Nucleus accumbens (tissue), 56 donors: ENCODE results near the gene BICDL2.
"Not testable (repeated sequence)": the region's sequence is repeated elsewhere in the genome, so short reads cannot be mapped to it uniquely, and the experiment has no call there.

Experiments used
- DNase-seq, 56 donors: peaks; one replicate each; lab custom pipeline; 2025; lab: John Stamatoyannopoulos, UW

The BICDL2 gene

DNA sequence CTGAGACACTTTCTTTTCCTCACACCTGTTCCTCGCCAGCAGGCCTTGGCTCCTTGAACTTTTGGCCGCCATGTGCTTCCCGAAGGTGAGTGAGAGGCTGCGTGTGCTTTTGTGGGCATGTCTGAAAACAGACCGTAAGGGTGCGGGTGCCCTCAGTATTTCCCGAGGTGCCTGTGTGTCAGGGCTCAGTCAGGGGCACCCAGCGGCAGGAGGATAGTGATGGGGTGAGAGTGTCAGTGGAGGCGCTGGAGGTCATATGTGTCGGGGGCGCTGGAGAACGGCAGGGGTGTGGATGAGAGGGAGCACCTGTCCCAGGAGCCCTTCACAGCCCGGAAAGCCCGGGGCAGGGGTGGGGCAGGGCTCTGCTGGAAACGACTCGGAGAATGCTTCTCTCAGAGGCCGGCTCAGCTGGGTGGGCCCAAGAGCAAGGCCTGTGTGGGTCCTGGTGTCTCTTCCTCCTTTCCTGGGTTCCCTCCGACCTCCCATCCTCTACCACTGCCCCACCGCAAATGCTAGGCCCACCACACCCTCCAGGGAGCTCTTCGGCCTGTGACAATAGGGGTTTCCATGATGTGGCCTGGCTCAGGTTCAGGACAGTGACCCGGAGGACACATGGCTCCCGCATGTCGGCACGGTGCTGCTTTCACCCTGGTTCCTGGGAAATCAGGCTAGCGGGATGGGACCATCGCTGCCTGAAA, 29.1 kb upstream of the BICDL2 start:
- DNase-seq, result no peak

DNA sequence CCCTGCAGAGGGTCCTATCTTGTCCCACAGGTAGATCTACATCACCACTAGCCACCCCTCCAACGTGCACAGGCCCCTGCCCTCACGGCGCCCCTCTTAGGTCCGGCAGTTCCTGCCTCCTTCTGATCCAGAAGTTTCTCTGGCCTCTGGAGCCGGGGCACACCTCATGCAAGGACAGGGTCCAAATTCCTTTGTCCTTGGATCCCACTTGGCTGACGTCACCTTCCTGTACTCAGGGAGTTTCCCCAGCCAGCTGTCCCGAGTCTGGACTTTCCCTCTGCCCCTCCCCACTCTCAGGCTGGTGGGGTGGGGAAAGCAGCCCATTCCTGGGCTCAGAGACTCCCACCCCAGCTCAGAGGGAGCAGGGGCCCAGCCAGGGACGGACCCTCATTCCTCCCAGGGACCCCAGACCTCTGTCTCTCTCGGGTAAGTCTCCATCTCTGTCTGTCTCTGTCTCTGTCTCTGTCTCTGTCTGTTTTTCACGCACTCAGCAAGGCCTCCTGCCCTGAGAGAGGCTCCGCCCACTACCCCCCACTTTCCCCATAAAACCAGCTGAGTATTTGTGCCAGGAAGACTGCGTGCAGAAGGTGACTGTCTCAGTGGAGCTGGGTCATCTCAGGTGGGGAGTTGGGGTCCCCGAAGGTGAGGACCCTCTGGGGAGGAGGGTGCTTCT, 28.5 kb upstream of the BICDL2 start, which contains the start of gene IL32:
Gene IL32, plus strand, starts transcription at position 572 of the 673 bp plus-strand sequence. CDS start 172 bp downstream, outside the sequence.
- no peak for DNase-seq

DNA sequence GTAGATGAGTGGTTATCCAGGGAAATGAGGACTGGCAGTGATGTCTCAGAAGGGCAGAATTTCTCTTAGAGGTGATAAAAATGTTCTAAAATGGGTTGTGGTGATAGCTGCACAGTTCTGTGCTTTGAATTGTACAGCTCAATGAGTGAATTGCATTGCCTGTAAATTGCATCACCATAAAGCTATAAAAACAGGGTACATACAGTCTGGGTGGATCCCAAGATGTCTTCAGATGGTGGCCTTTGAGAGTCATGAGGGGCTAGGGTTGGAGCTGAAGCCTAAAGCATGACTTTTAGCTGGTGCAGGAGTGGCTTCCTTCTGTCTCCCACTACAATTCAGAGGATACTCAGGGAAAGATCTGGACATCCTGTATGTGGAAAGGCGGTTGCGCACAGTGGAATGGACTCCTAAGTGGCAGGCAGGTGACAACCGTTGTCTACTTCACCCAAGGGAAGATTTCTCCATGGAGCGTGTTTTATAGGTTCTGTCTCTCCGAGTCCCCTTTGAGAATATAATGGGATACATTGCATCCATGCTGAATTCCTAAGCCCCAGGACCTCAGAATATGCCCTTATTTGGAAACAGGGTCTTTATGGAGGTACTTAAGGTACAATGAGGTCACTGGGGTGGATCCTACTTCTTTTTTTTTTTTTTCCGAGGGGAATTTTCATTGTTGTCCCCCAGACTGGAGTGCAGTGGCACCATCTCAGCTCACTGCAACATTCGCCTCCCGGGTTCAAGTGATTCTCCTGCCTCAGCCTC, 27.1 kb upstream of the BICDL2 start:
- no peak for DNase-seq

GRCh38 chr16:3062553-3062952, 25.8 kb upstream of the BICDL2 start:
- DNase-seq, result no peak

DNA sequence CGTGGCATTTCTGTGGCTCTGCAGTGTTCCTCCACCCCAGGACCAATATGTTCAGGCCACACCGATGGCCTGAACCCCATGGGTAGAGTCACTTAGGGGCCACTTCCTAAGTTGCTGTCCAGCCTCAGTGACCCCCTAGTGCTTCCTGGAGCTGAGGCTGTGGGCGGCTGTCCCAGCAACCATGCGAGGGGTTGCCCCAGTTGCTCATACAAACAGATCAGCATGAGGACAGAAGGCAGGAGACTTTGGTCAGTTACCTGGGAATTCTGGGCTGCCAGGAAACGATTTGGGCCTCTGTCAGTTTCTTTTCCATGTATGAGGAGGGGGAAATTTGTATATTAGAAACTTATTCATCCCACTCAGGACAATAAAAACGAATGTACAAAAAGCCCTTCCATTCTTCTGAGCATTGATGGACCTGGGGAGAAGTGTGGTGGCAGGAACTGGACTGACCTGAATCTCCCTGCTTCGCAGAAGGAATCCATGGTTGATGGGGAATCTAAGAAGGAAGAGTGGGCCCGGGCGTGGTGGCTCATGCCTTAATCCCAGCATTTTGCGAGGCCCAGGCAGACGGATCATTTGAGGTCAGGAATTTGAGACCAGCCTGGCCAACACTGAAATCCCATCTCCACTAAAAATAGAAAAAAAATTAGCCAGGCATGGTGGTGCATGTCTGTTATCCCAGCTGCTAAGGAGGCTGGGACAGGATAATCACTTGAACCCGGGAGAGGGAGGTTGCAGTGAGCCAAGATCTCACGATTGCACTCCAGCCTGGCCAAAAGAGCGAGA, 23.8 kb upstream of the BICDL2 start:
- no peak for DNase-seq

DNA sequence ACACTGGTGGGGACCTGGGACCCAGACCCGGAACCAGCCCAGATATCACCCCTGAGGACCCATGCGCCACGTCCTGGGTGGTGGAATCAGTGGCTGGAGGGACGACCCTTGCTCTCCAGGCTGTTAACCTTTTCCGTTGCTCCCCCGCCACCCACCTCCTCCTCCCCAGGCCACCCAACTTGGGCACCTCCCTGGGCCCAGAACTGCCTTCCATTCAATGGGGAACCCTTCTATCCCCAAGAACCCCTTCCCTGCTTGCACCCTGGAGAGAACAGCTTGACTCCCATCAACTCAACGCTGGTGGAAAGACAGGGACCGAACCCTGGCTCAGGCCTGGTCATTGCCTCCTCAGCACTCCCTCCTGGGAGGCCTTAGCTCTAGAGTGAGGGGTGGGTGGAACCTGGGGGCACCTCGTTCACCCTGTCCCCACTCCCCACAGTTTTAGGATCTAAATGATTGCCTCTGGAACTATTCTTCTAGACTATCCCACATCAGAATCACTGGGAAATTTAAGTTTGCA, 23.0 kb upstream of the BICDL2 start:
- peak in 2 of 56 donors; percentile 6 to 33 for DNase-seq

GRCh38 chr16:3059041-3059722, 22.4 kb upstream of the BICDL2 start:
- DNase-seq, result peak in 53 of 56 donors; percentile 25 to 85 (median 63)

DNA sequence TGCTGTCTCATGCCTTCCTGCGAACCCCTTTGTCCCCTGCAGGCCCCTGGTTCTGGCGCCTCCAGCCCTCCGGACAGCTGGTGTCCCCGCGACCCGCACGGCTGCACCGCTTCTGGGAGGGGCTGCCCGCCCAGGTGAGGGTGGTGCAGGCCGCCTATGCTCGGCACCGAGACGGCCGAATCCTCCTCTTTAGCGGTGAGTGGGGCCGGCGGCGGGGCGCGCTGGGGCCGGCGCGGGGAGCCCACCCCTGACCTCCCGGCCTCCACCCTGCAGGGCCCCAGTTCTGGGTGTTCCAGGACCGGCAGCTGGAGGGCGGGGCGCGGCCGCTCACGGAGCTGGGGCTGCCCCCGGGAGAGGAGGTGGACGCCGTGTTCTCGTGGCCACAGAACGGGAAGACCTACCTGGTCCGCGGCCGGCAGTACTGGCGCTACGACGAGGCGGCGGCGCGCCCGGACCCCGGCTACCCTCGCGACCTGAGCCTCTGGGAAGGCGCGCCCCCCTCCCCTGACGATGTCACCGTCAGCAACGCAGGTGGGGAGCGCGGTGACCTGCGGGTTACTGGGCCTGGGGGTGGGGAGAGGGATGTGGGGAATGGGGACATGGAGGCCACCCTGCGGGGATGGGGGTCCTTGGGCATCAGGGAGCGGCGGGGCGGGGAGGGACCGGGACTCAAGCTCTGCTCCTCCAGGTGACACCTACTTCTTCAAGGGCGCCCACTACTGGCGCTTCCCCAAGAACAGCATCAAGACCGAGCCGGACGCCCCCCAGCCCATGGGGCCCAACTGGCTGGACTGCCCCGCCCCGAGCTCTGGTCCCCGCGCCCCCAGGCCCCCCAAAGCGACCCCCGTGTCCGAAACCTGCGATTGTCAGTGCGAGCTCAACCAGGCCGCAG, 21.6 kb upstream of the BICDL2 start:
- peak in 28 of 56 donors; percentile 6 to 48 (median 27) for DNase-seq

DNA sequence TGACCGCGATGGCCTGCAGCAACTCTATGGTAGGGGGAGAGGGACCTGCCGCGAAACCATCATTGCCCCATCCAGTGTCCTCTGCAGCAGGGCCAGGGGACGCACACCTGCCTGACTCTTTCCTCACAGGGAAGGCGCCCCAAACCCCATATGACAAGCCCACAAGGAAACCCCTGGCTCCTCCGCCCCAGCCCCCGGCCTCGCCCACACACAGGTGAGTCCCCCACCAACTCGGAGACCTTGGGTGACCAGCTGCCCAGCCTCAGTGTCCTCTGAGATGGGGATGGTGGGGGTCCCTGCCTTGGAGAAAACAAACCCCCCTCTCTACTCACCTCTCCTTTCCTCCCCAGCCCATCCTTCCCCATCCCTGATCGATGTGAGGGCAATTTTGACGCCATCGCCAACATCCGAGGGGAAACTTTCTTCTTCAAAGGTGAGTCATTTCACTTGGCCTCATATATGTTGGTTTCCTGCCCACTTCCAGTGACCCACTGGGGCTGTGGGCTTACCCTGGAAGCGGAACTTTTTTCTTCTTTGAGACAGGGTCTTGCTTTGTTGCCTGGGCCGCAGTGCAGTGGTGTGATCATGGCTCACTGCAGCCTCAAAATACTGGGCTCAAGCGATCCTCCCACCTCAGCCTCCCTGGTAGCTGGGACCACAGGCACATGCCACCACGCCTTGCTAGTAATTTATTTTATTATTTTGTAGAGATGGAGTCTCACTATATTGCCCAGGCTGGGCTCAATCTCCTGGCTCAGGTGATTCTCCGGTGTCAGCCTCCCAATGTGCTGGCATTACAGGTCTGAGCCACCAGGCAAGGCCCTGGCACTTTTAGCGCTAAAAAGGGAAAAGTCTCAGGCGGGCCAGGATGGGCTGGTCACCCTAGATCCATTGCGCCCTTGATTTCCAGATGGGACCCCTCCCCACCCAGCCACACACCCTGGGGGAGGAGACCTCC, 20.7 kb upstream of the BICDL2 start:
- DNase-seq, result no peak

DNA sequence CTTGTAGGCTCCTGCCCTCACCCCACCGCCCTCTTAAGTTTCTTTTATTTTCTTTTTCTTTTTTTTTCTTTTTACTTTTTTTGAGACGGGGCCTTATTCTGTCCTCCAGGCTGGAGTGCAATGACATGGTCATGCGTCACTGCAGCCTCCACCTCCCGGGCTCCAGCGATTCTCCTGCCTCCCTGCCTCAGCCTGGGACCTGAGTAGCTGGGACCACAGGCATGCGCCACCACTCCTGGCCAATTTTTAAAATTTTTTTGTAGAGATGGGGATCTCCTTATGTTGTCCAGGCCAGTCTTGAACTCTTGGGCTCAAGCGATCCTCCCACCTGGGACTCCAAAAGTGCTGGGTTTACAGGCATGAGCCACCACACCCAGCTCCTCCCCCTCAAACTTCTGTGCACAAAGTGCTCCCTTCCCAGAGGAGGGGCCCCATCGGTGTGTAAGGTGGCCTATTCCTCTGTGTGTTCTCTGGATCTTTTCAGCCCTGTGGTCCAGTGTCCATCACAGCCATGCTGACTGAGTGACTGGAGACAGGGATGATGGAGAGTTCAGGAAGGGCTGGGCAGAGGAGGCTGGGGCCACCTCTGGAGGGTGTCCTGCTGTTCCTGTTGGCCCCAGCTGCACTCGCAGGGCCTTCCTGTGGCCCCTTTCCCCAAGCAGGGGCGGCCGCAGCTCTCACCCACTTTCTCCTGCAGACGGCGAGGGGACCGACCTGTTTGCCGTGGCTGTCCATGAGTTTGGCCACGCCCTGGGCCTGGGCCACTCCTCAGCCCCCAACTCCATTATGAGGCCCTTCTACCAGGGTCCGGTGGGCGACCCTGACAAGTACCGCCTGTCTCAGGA, 19.8 kb upstream of the BICDL2 start:
- no peak for DNase-seq

DNA sequence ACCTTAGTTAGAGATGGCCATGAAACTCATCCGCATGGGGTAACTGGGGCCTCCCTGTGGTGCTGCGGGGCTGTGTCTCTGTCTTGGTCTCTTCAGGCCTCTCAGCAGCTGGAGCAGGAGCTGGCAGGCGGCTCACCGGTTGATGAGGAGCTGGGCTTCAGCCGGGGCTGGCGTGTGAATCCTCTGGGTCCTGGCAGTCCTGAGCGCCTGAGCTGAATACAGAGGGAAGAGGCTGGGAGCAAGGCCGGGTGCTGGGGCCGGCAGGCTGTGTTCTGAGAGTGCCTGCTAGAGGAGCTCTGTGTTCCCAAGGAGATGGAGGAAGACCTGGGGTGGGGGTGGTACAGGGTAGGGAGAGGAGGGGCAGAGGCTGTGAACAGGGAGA, 19.0 kb upstream of the BICDL2 start:
- peak in 1 of 56 donors; percentile 5 for DNase-seq

GRCh38 chr16:3054965-3055733, 18.4 kb upstream of the BICDL2 start:
- no peak for DNase-seq

DNA sequence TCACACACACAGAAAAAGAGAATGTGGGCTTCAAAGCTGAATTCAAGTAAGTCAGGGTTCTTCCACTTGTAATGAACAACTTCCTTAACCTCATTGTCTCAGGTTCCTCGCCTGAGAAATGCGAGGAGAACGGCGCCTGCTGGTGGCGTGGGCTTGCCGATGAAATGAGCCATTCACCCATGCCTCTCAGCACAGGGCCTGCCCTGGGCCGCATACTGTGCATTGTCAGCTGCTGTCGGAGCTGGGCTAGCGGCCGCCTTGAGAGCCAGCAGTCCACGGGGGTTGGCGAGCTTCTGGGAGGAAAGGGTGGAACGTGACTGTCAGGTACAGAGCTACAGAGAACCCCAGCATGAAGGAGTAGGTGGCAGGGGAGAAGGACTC, 16.6 kb upstream of the BICDL2 start:
- DNase-seq, result not testable (repeated sequence)

DNA sequence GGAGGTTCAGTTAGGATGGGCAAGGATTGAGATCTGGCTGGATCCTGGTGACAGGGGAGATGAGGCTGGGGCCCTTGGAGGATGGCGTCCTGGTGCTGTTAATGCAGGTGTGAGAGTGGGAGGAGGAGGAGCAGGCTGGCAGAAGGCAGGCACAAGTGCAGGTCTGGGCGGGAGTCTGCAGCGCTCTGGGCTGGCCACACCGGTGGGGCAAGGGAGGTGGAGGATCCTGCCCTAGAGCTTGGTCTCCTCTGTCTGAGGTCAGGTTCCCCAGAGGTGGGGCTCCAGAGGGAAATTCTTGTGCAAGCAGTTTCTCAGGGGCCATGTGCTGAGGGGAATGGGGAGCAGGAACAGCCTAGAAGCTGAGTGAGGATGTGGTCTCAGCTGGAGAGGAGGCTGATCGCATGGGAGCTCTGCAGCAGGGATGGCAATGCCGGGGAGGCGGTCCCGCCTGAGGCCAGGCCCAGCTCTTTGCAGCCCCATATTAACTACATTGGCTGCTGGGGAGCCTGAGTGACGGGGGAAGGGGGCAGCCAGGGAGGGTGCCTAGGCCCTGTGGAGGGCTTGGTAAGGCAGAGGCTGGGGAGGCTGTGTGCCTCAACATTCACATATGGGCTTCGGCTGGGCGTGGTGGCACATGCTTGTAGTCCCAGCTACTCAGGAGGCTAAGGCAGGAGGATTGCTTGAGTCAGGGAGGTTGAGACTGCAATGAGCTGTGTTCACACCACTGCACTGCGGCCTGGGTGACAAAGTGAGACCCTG, 16.0 kb upstream of the BICDL2 start:
- not testable (repeated sequence) for DNase-seq

DNA sequence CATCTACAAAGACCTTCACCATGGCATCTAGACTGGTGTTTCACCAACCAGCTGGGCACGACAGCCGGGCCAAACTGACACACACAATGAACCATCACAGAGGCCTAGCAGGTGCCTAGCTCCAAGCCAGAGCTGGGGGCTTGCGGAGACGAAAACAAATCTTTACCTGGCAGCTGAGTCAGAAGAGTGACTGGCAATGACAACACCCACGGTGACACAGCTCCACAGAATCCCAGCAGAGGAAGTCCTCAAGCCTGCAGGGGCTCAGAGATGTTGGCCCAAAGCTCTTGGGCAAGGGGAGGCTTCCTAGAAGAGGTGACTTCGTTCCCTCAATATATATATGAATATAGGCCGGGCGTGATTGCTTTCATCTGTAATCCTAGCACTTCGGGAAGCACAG, 14.8 kb upstream of the BICDL2 start:
- DNase-seq, result peak in 1 of 56 donors; percentile 5
